Epithelial cell of esophagus (primary cell): Measurements from ENCODE around the gene SPIN1.

ENCODE experiments used
- DNase-seq: peaks from one replicate; pipeline ENCODE4 v3.0.0; 2010; ENCODE audit warnings: low read depth
- H3K4me3 ChIP-seq: 2 replicates; pipeline ENCODE4 v1.5.1; 2011; ENCODE audit warnings: mild to moderate bottlenecking, low read length, control low read depth
- TF ChIP-seq, protein P1 (sequence below): IDR thresholded peaks from 2 replicates; pipeline ENCODE4 v1.5.1; 2011; ENCODE audit warnings: low read depth, mild to moderate bottlenecking, low read length, control low read depth, inconsistent platforms; ENCODE audit not compliant: insufficient read depth; ENCODE audit errors: missing control alignments

The SPIN1 gene

DNA sequence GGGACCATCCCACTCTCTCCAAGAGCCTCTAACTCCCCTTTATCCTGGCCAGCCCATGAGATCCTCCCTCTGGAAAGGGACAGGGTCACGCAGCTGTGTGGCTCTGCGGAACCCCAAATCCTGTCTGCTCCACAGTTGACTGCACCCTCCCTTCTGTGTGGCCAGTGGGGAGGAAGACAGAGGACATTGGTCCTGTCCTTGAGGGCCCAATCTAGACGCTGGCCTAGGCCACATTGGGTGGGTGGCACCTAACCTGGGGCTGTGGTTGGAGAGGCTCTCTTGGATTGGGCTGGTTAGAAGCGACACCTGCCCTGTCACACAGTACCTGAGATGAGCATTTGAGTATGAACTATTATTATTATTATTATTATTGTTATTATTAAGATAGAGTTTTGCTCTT, 134.1 kb downstream of the SPIN1 start:
- TF ChIP-seq, protein P1, sequence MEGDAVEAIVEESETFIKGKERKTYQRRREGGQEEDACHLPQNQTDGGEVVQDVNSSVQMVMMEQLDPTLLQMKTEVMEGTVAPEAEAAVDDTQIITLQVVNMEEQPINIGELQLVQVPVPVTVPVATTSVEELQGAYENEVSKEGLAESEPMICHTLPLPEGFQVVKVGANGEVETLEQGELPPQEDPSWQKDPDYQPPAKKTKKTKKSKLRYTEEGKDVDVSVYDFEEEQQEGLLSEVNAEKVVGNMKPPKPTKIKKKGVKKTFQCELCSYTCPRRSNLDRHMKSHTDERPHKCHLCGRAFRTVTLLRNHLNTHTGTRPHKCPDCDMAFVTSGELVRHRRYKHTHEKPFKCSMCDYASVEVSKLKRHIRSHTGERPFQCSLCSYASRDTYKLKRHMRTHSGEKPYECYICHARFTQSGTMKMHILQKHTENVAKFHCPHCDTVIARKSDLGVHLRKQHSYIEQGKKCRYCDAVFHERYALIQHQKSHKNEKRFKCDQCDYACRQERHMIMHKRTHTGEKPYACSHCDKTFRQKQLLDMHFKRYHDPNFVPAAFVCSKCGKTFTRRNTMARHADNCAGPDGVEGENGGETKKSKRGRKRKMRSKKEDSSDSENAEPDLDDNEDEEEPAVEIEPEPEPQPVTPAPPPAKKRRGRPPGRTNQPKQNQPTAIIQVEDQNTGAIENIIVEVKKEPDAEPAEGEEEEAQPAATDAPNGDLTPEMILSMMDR = no peak

DNA sequence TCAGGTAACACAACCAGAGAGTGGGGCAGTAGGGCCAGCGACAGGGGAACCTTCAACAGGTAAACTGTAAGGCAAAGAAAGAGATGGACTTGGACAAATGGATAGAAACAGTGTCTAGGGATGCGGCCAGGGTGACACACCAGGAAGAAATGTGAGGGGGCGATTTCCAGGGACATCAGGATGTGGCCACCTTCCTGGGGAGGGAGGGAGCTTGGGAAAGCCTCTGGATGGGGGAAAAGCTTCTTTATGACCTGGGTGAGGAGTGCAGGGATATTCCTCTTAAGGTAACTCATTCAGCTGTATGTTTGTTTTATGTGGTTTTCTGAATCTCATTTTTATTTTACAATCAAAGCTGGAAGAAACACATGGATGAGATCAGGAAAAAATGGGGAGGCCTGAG, 134.8 kb downstream of the SPIN1 start:
- H3K4me3 ChIP-seq = no peak overlapping the region
- peak; percentile 38 for DNase-seq
- TF ChIP-seq, protein P1 = no peak

More for the DNA sequence above, 134.1 kb downstream of the SPIN1 start:
- no peak for DNase-seq
- H3K4me3 ChIP-seq = no peak overlapping the region

DNA sequence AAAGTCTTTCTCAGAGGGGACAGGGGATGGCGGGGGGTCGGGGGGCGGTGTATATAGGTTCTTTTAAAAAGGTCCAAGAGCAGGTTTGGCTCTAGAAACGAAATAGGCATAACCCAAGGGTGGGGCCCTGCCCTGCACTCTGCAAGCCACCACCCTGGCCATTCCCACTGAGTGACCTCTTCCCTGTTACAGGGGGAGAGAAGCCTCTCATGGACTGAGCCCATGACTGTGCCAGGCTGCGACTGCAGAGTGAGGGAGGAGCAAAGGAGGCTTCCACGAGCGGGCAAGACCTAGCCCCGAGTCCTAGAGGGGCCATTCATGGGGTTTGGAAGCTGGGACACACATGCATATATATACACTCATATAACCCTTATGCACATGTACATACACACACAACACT, 136.7 kb downstream of the SPIN1 start:
- DNase-seq = no peak
- TF ChIP-seq, protein P1 = no peak
- H3K4me3 ChIP-seq = no peak overlapping the region

DNA sequence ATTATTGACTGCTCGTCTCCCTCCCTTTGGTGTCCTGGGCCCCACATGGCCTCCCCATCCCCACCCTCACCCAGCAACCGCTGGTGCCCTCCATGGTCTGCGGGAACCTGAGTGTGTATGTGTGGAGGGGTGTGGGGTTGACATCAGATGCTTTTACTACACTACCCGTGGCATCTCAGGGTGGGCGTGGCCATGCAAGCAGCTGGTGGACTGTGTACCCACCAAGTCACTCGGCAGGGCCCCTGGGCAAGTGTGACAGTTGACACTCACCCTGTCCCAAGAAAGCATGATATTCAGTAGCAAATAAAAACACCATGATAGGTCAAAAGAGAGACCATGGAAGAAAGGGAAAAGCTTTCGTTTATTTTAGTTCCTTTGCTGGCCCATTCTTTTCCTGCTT, 139.4 kb downstream of the SPIN1 start:
- no peak for DNase-seq
- no peak overlapping the region for H3K4me3 ChIP-seq
- TF ChIP-seq, protein P1 = no peak
